ENCODE results near the gene PRXL2C.
"Not testable (repeated sequence)": the region's sequence is repeated elsewhere in the genome, so short reads cannot be mapped to it uniquely, and the experiment has no call there.

Gene PRXL2C

DNA sequence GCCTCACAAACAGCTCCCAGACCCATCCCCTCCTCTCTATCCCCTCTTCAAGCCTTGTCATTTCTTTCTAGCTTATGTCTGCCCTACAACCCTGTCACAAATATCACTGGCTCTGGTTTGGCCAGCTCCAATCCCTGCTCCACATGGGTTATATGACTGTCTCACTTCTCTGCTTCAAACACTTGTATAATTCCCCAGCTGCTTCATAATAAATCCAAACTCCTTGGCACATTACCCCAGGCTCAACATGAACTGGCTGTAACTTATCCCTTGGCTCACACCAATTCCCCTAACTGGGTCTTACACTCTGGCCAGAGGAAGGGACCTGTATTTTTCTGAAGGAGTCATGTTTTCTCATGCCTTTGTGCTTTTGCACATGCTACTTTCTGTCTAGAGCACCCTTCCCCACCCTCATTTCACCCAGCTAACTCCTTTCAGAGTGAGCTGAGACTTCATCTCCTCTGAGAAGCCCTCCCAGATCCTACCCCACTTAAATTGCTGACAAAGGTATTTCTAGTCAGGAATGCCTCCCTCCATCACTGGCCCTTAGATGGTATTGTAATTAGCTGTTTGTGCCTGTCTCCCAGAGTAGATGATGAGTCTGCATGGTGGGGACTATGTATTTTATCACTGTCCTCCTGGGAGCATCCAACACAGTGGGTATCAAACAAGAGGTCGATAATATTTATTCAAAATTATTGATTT is 5.3 kb downstream of the PRXL2C start:
- DNase-seq (ENCODE audit: low spot score) = no peak
- TF ChIP-seq, protein P1, sequence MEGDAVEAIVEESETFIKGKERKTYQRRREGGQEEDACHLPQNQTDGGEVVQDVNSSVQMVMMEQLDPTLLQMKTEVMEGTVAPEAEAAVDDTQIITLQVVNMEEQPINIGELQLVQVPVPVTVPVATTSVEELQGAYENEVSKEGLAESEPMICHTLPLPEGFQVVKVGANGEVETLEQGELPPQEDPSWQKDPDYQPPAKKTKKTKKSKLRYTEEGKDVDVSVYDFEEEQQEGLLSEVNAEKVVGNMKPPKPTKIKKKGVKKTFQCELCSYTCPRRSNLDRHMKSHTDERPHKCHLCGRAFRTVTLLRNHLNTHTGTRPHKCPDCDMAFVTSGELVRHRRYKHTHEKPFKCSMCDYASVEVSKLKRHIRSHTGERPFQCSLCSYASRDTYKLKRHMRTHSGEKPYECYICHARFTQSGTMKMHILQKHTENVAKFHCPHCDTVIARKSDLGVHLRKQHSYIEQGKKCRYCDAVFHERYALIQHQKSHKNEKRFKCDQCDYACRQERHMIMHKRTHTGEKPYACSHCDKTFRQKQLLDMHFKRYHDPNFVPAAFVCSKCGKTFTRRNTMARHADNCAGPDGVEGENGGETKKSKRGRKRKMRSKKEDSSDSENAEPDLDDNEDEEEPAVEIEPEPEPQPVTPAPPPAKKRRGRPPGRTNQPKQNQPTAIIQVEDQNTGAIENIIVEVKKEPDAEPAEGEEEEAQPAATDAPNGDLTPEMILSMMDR (IDR thresholded peaks at IDR 0.05; ENCODE audit: extremely low read depth, insufficient read depth, missing control alignments) = no peak
- in situ Hi-C loops (cut with MboI; ENCODE audit: low pct_unique_long_range_greater_than_20kb, low sequenced_read_pairs, unreplicated experiment) = loop anchor here (5.0 to 10.0 kb wide), 2 partner anchors 205 to 322 kb away; no protein-coding TSS in a partner anchor

DNA sequence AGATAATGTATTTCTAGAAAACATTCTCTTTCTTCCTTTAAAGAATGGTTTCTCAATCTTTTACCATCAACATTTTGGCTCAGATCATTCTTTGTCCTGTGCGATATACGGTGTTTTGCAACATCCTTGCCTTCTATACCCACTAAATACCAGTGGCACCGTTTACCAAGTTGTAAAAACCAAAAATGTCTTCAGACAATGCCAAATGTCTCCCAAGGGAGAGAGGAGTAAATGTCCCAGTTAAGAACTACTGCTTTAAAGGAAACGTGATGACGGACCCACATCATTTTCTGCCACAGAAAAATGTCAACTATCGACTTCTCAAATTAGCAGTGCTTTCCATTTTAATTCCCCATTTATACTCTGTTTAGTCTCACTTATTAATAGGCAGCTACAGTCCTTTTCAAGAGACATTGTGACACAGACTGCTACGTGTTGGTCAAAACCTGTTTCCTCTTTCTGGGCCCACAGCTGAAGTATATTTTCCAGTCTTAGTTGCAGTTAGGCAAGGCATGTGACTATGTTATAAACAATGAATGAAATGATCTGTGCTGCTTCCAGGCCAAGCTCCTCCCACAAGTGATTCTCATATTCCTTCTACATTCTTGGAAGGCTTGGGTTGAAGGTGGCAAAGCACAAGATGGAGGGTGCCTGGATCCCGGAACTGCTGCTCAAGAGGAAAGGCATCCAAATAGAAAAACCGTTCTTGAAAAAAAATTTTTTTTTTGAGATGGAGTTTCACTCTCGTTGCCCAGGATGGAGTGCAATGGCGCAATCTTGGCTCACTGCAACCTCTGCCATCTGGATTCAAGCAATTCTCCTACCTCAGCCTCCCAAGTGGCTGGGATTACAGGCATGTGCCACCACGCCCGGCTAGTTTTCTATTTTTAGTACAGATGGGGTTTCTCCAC is 8.8 kb downstream of the PRXL2C start:
- TF ChIP-seq, protein P1 (IDR thresholded peaks at IDR 0.05; ENCODE audit: extremely low read depth, insufficient read depth, missing control alignments) = no peak
- in situ Hi-C loops (cut with MboI; ENCODE audit: low pct_unique_long_range_greater_than_20kb, low sequenced_read_pairs, unreplicated experiment) = no loop called here
- no peak for DNase-seq (ENCODE audit: low spot score)

DNA sequence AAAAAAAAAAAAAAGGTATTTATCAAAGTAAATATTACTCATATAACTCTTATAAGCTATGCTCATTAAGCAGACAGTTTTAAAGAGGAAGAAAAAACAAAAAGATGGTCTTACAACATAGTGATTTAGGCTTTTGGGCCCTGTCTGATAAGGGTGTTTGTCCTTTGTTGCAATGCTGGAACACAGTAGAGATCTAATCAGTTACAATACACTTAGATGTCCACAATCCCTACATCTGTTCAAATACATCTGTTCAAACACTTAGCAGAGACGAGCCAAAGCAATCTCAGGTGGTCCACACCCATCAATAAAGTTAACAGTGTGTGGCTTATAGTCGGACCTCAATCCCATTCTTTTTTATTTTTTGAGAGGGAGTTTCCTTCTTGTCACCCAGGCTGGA is 11.0 kb downstream of the PRXL2C start:
- DNase-seq (ENCODE audit: low spot score) = no peak
- TF ChIP-seq, protein P1 (IDR thresholded peaks at IDR 0.05; ENCODE audit: extremely low read depth, insufficient read depth, missing control alignments) = no peak
- in situ Hi-C loops (cut with MboI; ENCODE audit: low pct_unique_long_range_greater_than_20kb, low sequenced_read_pairs, unreplicated experiment) = no loop called here

DNA sequence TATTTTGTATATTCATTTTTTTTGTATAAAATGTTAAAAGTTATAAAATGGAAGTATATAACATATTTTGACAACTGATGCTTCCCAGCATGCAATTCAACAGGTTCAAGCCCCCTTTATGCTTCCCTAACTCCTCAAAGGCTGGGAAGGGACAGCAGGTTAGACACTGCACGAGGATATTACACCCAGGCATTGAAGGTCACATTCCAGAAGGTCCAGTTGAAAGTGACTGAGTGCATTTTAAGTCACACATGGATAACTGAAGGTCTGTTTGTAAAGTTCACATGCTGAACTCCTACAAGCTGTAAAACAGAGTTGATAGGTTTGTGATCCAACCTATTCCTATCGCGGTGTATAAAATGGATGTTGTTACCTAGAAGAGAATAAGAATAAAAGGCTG is 13.6 kb downstream of the PRXL2C start:
- TF ChIP-seq, protein P1 (IDR thresholded peaks at IDR 0.05; ENCODE audit: extremely low read depth, insufficient read depth, missing control alignments) = no peak
- DNase-seq (ENCODE audit: low spot score) = no peak
- in situ Hi-C loops (cut with MboI; ENCODE audit: low pct_unique_long_range_greater_than_20kb, low sequenced_read_pairs, unreplicated experiment) = no loop called here

DNA sequence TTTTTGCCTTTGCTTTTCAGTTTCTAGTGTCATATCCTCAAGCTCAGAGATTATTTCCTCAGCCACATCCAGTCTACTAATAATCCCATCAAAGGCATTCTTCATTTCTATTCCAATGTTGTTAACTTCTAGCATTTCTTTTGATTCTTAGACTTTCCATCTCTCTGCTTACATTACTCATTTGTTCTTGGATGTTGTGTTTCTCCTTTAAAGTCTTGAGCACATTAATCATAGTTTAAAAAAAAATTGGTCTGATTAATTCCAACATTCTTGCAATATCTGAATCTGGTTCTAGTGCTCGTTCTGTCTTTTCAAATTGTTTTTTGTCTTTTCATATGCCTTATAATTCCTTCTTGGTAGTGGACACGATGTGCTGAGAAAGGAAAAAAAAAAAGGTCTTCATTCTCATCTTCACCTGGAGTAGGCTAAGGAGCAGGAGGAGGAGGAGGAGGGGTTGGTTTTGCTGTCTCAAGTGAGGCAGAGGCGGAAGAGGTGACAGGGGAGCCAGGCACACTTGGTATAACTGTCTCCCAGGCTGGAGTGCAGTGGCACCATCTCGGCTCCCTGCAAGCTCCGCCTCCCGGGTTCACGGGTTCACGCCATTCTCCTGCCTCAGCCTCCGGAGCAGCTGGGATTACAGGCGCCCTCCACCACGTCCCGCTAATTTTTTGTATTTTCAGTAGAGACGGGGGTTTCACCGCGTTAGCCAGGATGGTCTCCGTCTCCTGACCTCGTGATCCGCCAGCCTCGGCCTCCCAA is 16.3 kb downstream of the PRXL2C start:
- no peak for DNase-seq (ENCODE audit: low spot score)
- TF ChIP-seq, protein P1 (IDR thresholded peaks at IDR 0.05; ENCODE audit: extremely low read depth, insufficient read depth, missing control alignments) = no peak
- in situ Hi-C loops (cut with MboI; ENCODE audit: low pct_unique_long_range_greater_than_20kb, low sequenced_read_pairs, unreplicated experiment) = no loop called here

DNA sequence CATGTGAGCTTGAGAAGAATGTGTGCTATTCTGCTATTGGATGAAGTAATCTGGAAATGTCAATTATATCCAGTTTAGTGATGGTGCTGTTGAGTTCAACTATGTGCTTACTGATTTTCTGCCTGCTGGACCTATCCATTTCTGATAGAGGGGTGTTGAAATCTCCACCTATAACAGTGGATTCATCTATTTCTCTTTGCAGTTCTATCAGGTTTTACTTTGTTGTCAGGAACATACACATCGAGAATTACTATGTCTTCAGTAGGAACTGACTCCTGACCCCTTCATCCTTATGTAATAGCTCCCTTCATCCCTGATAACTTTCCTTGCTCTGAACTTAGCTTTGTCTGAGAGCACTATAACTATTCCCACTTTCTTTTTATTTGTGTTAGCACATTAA is 18.7 kb downstream of the PRXL2C start:
- DNase-seq (ENCODE audit: low spot score) = no peak
- in situ Hi-C loops (cut with MboI; ENCODE audit: low pct_unique_long_range_greater_than_20kb, low sequenced_read_pairs, unreplicated experiment) = no loop called here
- TF ChIP-seq, protein P1 (IDR thresholded peaks at IDR 0.05; ENCODE audit: extremely low read depth, insufficient read depth, missing control alignments) = no peak

DNA sequence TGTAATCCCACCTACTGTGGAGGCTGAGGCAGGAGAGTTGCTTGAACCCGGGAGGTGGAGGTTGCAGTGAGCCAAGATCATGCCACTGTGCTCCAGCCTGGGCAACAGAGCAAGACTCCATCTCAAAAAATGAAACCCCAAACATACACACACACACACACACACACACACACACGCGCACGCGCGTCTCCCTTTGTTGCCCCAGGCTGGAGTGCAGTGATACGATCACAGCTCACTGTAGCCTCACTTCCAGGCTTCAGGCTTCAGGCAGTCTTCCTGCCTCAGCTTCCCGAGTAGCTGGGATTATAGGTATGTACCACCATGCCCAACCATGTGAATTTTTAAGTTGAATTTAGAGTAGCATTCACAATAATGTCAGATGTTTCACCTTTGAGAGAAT is 21.5 kb downstream of the PRXL2C start:
- in situ Hi-C loops (cut with MboI; ENCODE audit: low pct_unique_long_range_greater_than_20kb, low sequenced_read_pairs, unreplicated experiment); DNase-seq (ENCODE audit: low spot score): not testable (repeated sequence)
